Activated T-cell treated with anti-CD3 and anti-CD28 coated beads, Interleukin-2, amount 50 U/mL, for 48 hours (primary cell): ENCODE results near the gene SUPT4H1.

Experiments
- DNase-seq, 2 experiments: peaks; one replicate each; pipeline ENCODE4 v3.0.0-alpha.2; 2020

The SUPT4H1 gene

DNA sequence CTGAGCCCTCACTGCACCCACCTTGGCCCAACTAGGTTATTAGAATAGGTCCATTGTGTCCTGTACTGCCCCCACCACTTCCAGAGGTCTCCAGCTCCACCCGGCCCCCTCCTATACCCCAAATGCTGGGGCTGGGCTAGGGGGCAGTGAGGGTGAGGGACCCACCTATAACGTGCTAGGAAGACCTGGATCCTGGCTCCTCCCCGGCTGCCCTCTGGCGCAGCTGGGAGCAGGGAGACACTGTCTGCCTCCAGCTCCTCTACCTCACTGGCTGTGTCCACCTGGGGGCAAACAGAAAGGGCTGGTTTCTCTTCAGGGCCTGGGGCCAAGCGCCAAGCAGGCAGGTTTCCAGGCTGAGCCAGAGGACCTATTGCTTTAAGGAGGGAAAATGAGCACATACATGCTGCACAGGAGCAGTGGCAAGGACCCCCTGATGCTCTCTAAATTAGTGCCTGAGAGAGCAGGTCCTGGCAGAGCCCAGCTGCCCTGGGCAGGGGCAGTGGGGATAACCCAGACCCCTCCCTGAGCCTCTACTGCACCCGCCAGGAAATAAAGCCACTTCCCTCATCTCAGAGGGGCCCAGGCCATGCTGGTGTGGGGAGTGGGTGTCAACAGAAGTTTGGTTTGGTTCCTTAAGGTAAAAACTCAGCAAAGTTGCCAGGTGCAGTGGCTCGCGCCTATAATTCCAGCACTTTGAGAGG lies 35.6 kb downstream of the SUPT4H1 start:
- peak in 1 of 2 experiments; percentile 21 for DNase-seq

DNA sequence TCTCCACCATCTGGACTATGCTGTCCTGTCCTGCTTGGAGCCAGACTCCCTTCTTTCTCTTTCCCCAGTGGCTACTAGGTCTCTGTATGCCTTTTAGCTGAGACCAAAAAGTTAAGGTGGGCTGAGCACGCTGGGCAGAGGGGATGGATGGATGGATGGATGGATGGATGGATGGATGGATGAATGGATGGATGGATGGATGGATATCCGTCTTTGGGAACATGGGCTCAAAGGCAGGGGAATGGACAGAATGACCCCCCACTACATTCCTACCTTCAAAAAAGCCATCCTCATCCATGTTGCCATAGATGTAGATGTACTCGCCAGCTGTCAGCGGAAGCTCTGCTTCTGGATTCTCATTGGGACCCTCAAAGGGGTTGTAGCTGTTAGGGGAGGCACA lies 36.3 kb downstream of the SUPT4H1 start:
- no peak for DNase-seq

DNA sequence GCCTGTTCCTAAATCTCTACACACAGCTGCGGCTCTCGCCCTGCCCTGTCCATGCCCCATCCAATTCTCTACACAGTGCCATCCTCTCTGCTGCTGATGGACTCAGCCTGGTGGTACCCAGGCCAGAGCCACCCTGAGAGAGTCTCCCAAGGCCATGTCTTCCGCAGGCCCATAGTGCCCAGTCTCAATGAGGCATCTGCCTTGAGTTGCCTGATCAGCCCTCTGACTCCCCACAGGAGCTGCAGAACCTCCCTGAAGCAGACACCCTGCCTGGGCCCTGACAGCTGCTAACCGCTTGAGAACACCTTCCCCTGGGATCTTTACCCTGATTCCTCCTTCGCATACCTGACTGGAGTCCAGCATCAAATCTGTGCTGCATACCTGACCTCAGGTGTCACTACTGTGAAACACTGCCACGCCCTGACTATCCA lies 36.7 kb downstream of the SUPT4H1 start:
- no peak for DNase-seq

DNA sequence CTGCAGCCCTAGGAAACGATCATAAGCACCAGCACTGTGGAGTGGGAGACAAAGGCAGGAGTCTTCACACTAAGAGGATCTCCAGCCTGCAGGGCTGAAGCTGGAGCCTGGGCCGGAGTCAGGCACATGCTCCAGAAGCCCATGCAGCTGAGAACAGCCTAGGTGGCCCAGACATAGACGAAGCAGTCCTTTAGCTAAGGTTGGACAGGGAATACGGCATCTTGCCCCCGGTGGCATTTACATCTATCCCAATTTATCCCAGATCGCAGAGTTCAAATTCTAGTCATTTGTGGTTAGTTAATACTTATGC lies 37.3 kb downstream of the SUPT4H1 start:
- no peak for DNase-seq

DNA sequence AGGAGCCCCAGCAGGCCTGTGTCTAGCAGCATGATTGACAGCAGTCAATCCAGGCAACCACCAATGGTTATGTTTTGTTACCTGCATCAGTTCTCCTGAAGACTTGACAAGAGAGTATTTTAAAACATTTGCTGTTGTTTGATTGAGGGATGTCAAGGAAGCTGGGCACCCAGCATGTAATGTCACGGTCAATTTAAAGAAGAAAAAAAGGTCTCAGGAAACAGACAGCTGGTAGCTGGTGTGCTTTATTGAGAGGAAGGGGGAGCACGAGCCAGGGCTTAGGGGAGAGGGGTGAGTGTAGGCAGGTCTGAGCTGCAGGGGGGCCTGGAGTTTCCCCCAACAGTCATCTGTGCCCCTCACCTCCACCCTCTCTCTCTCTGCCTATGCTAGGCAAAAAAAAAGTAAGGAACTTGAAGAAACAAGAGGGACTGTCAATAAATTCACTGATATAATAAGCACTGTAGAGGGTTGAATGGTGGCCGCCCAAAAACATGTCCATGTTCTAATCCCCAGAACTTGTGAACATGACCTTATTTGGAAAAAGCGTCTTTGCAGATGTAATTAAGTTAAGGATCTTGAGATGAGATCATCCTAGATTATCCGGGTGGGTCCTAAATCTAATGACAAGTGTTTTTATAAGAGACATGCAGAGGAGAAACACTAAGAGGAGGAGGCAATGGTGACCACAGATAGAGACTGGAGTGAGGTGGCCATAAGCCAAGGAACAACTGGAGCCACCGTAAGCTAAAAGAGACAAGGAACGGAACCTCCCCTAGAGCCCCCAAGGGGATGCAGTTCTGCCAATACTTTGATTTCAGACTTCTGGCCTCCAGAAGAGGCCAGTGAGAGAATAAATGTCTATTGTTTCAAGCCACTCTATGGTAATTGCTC lies 37.9 kb downstream of the SUPT4H1 start:
- no peak for DNase-seq

DNA sequence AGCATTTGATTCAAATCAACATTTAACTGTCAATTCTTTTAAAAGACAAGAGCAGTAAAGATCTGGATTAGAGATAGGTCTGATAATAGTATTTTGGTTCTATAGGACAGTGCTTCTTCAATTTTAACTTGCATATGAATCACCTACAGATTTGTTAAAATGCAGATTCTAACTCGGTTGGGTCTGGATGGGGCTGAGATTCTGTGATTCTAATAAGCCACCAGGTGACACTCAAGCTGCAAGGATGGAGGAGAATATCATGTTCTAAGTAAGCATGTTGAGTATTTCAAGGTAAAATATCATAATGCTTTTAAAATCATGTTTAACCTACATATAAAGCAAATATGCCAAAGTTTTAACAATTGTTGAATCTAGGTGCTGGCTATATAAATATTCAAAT lies 39.2 kb downstream of the SUPT4H1 start:
- DNase-seq: no peak

DNA sequence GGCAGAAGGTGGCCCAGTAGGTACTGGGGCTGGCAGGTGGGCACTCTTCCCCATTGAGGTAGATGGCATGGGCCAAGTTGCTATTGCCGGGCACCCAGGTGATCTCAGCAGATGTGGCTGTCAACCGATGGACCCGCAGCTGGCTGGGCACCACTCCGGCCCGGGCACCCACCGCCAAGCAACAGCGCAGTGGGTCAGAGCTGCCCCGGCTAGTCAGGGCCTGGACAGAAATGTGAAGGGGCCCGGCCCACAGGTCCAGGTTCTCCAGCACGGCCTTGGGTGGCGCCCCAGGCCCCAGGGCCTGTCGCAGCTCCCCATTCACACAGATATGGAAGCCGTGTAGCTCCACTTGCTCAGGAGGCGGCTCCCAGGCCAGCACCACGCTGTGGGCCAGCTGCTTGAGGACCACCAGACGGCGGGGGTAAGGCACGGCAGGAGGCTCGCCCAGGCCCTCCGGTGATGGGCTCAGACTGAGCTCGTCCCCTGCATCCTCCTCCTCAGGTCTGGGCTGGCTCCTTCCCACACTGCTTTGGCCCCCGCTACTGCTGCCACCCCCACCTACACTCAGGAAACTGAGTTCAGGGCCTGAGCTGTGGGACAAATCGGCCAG lies 39.9 kb downstream of the SUPT4H1 start:
- DNase-seq: no peak

DNA sequence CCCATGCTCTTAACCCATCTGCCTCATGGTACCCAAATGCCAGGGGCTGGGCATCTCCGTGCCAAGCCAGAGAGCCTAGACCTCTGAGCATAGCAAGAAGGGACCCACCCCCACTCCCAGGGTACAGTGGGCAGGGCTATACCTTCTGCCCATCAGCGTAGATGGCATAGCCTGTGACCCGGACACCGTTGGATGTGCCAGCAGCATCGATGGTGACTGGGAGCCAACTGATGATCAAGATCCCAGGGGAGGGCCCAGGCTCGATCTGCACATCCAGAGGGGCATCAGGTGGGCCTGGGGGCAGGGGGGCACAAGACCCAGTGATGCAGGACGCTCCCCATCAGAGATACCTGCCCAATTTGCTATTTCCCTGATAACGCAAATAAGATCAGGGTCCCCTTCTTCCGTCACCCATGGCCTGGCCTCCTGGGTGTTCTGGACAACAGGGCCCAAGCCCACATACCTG lies 40.5 kb downstream of the SUPT4H1 start:
- DNase-seq: no peak

DNA sequence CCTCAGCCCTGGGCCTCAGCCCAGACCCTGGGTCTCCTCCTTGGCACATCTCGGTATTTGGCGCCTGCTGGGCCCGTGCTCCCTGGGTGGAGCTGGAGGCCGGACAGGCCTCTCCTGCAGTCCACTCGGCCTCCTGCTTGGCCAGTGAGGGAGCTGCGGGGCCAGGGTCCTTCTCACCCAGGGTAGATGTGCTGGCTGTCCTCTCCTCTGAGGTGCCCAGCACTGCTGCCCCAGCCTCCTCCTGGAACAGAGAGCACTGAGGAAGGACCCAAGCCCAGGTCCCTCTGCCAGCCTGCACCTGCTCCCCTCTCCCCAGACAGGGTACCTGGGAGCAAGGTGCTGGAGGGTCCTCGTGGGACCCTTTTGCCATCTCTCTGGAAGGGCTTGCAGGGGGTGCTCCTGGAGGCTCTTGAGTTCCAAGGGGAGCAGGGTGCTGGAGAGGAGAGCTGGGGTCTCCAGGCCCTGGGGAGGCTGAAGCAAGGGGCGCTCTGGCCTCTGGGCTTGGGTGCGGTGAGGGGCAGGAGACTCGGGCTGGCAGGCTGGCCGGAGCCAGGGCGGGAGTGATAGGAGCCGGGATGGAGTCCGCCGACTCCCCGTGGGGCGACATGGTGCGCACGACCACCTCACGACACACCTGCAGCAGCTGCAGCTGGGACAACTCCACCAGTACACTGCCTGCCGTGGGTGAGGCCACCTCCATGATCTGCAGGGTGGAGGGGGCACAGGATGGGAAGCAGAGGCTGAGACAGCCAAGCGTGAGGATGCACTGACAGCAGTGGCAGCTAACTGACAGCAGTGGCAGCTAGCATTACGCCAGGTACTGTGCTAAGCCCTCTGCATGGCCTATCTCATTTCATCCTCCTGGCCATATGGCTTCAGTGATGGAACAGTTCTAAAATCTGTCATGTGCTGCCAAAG lies 41.2 kb downstream of the SUPT4H1 start:
- DNase-seq: no peak

DNA sequence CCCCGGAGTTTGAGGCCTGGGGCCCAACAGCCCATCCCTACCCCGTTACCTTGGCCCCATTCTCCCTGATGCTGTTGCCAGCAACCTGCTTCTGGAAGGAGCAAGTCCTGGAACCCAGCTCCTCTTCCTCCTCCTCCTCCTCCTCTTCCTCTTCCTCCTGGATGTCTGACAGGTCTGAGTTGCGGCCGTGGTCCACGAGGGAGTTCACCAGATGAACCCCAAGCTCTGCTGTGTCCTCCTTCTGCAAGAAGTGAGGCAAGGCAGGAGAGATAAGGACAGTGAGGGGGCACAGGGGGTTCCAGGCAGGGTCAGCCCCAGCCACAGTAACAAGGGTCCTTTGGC lies 42.1 kb downstream of the SUPT4H1 start:
- DNase-seq: no peak

DNA sequence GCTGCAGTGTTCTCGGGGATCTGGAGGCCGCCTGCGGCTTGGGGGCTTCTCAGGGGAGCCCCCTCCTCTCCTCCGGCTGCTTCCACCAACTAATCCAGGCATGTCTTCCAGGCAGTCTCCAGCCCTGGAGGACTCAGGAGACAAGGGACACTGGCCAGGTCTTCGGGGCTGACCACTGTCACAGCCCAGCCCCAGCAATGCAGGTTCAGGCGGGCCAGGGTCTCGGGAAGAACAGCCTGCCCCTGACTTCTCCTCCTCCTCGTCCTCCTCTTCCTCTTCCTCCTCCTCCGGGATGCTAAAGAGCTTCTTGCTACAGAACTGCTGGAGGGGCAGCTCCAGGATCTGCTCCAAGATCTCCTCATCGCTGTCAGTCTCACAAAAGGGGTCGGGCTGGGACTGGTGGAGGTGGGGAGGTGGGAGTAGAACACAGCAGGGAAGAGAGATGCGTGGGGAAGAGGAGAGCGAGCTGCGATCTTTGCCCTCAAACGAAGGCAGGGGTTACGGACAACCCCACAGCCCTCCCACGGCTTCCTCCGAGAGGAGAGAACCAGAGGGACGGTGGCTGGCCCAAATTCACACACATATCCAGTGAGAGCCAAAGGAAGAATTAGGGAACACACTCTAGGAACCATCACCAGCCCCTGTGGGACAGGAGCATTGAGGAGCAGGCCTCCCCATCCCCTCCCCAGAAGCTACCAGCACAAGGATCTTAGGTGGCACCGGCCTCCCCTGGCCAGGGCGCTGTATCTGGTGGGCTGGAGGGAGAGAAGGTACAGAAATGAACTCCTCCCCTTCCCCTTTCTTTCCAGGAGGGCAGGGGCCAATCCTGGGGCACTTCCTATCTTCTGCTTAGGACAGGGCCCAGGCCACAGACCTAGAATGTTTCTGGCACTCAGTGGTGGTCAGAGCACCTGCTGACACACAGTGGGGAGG lies 42.8 kb downstream of the SUPT4H1 start:
- DNase-seq: peak in 1 of 2 experiments; percentile 15

DNA sequence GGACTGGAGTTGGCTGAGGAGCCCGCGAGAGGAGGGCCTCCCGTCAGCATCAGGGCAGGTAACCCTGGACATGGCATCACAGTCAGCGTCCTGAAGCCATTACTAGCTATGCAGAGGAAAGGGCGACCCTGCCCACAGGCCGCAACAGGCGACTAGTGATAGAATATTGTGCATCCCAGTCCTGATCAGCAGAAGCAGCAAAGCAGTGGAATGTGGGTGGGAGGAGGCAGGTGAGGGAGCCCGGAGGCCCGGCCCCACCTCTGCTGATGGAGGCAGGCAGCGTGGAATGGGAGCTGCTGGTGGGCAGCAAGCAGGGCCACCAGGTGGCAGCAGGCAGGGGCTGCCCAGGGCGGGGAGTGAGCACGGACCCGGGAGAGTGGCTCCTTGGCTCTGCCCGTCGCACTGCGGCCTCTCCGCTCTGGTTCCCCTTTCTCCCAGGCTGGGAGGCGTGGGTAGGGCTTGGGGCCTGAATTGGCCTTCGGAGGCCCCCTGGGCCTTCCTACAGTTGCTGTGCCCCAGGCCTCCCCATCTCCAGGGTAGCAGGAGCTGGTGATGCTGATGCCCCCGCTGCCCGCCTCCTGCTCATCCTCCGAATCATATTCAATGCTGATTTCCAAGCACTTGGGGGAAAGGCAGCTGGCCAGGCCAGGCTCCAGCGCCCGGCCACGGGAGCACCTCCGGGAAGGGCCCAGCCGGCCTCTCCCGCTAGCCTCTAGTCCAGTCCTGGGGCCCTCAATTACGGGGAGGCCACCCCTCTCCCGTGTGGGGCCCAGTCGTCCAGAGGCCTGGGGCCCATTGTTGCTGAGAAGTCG lies 43.6 kb downstream of the SUPT4H1 start:
- peak in 1 of 2 experiments; percentile 23 for DNase-seq

DNA sequence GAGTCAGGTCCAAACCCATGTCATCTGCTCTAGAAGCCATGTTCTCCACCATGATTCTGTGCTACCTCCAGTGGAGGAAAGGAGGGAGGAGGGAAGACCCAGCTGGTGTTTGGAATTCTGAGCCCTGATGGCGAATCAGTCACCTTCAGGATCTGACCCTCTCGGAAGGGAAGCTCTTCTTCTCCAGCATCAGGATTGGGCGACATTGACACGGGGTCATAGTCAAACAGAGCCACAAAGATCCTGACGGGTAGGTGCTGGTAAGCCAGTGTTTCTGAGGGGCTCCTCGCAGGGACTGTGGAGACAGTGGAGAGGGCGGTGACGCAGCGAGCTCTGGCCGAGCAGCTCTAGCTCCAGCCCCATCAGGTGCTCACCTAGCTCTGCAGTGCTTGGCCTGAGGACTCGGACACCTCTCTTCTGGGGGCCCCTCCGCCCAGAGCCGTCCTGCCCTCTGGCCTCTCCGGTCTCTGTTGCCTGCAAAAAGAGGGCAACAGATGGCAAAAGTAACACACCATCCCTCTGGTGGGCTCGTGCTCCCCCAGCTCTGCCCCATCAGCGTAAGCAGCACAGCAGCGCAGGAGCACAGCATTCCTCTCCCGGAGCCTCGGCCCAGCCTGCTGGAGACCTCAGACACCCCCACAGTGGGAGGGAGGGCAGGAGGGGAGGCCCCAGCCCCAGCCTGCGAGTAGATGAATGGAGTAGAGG lies 44.4 kb downstream of the SUPT4H1 start:
- DNase-seq: no peak

DNA sequence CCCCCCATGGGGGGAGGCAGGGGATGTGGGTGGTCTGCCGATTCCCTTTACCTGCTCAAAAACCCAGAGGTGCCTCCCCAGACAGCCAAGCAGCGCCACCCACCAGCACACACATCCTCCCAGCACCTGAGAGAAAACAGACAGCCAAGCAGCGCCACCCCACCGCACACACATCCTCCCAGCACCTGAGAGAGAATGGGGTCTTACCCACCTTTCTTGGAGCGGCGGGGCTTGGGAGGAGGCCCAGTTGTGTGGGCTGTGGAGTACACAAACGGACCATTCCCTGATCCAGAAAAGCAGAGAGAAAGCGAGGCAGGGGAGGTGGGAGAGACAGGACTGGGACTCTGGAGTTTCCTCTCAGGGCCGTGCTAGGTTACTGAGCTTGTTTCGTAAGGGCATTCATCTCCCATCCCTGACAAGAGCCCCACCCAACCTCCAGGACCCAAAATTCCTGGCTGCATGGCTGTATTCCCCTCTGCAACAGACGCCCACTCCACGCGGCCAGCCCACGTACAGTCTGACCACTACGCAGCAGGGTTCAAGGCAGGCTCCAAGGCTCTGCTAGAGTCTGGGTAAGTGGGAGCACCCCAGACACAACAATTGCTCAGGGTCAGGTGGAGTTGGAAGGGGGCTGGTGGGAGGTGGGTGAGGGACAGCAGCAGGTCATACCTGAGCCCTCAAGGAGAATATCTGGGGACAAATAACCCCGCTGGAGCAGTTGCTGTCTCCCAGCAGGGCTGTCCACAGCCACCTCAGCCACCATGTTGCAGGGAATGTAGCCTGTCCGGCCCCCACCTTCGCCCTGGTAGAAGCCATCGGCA lies 45.7 kb downstream of the SUPT4H1 start:
- no peak for DNase-seq

DNA sequence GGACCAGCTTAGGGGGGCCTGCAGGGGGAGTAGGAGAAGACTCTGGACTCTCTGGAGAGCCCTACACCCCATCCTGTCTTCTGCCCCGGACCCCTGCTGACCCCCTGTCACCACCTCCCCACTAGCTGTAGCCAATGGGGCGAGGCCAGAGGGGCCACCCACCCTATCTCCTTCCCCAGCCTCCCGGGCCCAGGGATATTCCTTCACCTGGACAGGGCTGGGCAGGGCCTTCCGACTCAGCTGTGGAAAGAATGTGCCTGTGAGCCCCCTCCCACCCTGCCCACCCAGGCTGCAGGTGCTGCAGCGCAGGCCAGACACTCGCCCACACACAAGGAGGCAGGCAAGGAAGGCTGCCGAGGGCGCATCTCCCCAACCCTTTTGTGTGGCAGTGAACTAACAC lies 46.4 kb downstream of the SUPT4H1 start:
- no peak for DNase-seq

DNA sequence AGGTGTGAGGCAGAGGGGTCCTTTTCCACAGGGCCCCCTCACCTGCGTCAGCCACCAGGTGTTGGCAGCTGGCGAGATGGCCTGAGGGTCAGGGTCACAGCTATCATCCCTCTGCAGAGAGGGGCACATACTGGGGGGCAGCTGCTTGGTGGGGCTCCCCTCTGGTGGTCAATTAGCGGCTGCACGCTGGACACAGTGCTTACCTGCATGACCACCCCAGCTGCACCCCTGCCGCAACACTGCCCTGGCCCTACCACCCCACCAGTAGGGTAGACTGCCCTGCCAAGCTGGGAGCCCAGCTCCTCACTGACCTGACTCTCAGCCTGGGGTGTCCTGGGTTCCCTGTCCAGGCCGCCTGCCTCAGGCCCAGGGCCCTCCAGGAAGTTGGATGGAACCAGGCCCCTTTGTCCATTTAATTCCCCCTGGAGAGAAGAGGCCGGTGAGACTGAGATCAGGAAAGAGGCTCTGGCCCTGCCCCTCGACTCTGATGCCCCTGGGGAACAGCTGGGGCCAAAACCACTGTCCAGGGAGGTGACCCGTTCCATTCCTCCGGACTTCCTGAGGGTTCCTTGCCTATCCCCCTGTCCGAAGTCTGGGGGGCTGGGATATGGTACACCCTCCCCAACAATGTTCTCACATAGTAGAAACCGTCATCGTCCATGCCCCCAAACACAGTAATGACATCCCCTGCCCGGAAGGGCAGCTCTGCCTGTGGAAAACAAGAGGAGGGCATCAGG lies 47.1 kb downstream of the SUPT4H1 start:
- no peak for DNase-seq

DNA sequence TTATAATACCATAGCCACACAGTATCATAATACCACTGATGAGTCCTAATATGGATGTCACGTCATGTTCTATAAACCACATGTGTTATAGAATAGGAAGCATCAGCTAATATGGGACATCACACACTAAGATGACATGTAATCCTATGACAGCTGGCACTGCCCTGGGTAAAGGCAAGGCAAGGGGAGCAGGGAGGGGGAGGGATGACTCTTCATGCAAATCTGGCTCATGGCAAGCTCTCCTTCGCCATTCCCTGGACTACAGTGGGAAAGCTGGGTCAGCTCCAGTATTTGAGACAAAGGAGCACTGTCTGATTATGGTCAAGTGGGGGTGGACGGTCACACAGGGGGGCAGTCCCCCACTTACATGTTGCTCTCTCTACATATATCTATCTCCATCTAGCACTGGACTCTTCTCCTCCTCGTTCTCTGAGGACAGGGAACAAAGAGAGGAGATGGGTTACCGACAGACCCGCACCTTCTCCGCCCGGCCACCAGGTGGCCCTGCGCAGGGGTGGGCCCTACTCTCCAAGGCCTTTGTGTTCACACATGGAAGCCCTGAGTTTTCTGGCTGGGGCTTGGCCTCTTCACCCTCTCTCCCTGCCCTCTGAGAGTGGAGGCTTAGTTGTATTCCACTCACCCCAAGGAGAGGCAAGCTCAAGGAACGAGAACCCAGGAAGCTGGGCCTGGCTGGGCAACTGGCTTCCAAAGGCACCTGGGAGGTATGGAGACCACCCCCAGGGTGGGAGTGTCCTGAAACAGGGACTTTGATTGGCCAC lies 47.8 kb downstream of the SUPT4H1 start:
- peak; percentile 72 to 78 for DNase-seq
